NCI-H2107 treated with DMSO at 0.1 percent for 48 hours (cell line): ENCODE measurements around the gene ABHD3.
"Not testable (repeated sequence)": the region's sequence is repeated elsewhere in the genome, so short reads cannot be mapped to it uniquely, and the experiment has no call there.

Experiments used
- DNase-seq: peaks from one replicate; lab custom pipeline; 2025; ENCODE audit not compliant: unreplicated experiment; lab: John Stamatoyannopoulos, UW

The ABHD3 gene, protein sequence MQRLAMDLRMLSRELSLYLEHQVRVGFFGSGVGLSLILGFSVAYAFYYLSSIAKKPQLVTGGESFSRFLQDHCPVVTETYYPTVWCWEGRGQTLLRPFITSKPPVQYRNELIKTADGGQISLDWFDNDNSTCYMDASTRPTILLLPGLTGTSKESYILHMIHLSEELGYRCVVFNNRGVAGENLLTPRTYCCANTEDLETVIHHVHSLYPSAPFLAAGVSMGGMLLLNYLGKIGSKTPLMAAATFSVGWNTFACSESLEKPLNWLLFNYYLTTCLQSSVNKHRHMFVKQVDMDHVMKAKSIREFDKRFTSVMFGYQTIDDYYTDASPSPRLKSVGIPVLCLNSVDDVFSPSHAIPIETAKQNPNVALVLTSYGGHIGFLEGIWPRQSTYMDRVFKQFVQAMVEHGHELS

DNA sequence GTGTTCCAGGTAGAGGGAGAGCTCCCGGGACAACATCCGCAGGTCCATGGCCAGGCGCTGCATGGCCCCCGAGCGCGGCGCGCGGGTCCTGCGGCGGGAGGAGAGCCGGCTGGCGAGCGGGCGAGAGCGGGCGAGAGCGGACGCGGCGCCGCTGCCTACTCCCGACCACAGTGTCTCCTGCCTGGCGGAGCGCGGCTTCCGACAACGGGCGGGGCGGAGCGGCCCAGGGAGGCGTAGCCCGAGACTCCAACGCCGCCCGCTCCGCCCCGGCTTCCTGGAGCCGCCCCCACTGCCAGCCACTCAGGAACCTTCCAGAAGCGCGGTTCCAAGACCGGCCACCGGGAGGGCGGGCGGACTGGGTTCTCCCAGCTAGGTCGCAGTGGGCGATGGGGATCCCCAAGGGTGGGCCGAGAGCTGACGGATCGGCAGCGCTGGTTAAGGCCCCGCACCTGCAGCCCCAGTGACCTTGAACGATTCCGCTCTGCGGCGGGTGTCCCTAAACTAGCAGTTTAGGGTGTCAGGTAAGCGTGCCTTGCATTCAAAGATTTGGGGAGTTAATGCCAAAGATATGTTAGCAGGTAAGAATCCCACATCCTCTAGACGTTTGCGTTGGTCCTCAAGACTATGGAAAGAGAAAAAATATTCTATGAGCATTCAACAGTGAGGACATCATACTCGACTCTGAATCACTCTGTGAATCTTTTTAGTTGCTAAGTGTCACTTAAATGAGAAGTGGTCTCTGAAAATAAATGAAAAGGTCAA, at the start of gene ABHD3:
TSS of gene ABHD3 (minus strand) at position 172 of the 762 bp plus-strand sequence. CDS start at position 63, 109 bp downstream.
- peak; percentile 31 for DNase-seq

- DNase-seq, result no peak
Measured at GRCh38 chr18:21747764-21748693, 43.5 kb upstream of the ABHD3 start.

DNA sequence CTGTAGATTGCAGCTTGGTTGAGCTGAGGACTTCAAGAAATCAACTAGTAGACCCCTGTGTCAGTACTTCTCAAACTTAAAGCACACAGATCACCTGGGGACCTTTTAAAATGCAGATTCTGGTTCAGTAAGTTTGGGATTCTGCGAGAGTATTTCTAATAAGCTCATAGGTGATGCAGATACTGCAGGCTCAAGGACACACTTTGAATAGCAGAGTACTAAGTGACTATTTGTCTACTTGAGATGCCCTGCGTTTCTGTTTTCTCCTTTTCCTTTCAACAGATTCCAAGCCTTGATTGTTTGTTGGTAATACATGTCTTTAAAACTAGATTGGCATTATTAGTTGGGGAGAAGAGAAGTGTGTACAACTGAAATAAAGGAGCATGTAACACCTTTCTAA, 42.7 kb upstream of the ABHD3 start:
- DNase-seq, result no peak

DNA sequence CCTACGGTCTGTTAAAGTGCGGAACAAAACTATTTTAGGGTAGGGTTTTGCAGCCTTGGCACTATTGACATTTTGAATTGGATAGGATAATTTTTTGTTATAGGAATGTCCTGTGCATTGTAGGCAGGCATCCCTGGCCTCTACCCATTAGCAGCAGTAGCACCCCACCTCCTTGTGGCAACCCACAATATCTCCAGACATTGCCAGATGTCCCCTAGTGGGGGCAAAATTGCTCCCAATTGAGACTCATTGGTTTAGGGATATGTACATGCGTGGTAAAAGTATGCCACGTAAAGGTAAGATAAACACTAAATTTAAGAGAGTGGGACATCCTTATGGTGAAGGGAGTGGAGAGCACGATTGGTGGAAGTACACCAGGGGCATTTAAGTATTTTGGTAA, 40.7 kb upstream of the ABHD3 start:
- DNase-seq, result no peak

GRCh38 chr18:21743166-21743832, 38.7 kb upstream of the ABHD3 start:
- DNase-seq, result no peak

GRCh38 chr18:21742315-21742687, 37.7 kb upstream of the ABHD3 start:
- DNase-seq, result no peak

GRCh38 chr18:21741562-21742314, 37.2 kb upstream of the ABHD3 start:
- DNase-seq, result no peak

DNA sequence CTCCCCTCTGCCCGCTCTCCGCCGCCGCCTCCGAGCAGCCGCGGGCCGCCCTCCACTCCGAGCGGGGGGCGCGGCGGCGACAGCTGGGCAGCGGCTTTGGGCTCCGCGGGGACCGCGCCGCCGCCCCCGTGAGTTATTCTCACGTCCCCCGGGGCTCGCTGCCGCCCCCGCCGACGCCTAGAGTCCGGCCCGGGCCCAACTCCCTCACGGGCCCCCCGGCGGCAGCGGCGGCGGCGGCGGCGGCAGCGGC, 36.7 kb upstream of the ABHD3 start:
- DNase-seq, result no peak

- DNase-seq, result peak; percentile 91
Measured at GRCh38 chr18:21740538-21741311, 36.2 kb upstream of the ABHD3 start, which contains the start of gene MIB1. TSS of gene MIB1 (plus strand) at chr18:21740792. CDS start at chr18:21741584, 792 bp downstream.

GRCh38 chr18:21739604-21740537, 35.3 kb upstream of the ABHD3 start:
- DNase-seq, result no peak

- DNase-seq, result not testable (repeated sequence)
Measured at GRCh38 chr18:21736926-21737325, 32.4 kb upstream of the ABHD3 start.

DNA sequence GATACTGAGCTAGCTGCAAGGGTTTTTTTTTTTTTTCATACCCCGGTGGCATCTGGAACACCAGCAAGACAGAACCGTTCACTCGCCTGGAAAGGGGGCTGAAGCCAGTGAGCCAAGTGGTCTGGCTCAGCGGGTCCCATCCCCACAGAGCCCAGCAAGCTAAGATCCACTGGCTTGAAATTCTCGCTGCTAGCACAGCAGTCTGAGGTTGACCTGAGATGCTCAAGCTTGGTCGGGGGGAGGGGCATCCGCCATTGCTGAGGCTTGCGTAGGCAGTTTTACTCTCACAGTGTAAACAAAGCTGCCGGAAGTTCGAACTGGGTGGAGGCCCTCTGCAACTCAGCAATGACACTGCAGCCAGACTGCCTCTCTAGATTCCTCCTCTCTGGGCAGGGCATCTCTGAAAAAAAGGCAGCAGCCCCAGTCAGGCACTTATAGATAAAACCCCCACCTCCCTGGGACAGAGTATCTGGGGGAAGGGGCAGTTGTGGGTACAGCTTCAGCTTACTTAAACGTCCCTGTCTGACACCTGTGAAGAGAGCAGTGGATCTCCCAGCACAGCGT, 31.0 kb upstream of the ABHD3 start:
- DNase-seq, result no peak

- no peak for DNase-seq
Measured at GRCh38 chr18:21733011-21733410, 28.4 kb upstream of the ABHD3 start.

- no peak for DNase-seq
Measured at GRCh38 chr18:21727702-21728101, 23.1 kb upstream of the ABHD3 start.

- no peak for DNase-seq
Measured at GRCh38 chr18:21725201-21725600, 20.6 kb upstream of the ABHD3 start.

DNA sequence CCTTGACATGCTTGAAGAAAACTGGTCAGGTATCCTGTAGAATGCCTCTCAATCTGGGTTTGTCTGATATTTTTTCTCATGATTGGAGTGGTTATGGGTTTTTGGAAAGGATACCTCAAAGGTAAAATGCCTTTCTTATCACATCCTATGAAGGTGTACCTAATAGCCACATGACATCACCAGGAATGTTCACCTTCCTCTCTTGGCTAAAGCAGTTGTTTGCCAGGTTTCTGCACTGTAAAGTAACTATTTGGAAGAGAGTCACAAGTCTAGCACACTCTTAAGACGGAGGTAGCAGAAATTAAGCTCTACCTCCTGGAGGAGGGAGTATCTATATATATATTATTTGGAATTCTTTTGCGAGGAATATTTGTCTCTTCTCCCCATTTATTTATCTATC, 18.1 kb upstream of the ABHD3 start:
- no peak for DNase-seq

DNA sequence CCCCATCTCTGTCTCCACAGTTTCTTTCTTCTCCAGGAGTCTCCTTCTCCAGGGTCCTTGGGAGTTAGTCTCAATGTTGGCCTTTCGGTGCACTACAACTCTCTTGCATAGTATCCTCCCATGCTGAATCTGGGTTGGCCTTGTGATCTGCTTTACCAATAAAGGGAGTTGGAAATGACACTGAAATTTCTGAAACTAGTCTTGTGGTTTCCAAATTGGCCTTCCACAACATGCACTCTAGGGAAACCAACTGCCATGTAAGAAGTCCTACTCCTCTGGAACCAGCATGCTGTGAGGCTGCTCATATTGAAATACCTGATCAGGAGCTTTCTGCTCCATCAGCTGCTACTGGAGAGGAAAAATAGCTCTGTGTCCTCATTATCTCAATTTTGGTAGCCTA, 9.9 kb upstream of the ABHD3 start:
- DNase-seq, result no peak

- not testable (repeated sequence) for DNase-seq
Measured at GRCh38 chr18:21707130-21707529, 2.6 kb upstream of the ABHD3 start.
